ENCODE measurements around the gene TMEM86A. TPM values are rescaled to one million over a fixed set of nuclear protein-coding genes. Genes with fewer than 3 reads are reported as not detected.

The TMEM86A gene
- total RNA-seq, 2 donors from 2014 or later: 0.21 to 0.59 TPM

- Mint-ChIP-seq H3K27me3 (peaks cover 2 to 7% of the 10 kb centered on the region in 2 donors), H3K4me3 (no peak overlapping the region), H3K4me1 (ENCODE audit: low read depth in 2 of 2) (peaks cover 0 to 2% of the 10 kb centered on the region in 2 donors), H3K9me3 (no peaks in the 10 kb centered on the region), H3K27ac (no peak overlapping the region), H3K36me3 (no peaks in the 10 kb centered on the region)
- DNase-seq (ENCODE audit: low spot score) (no peak), ATAC-seq (no peak)
These were observed 43.2 kb downstream of the TMEM86A start for GRCh38 chr11:18741783-18742182.

- no peak overlapping the region for H3K27ac Mint-ChIP-seq
- no peaks in the 10 kb centered on the region for H3K36me3 Mint-ChIP-seq
- peaks cover 0 to 2% of the 10 kb centered on the region in 2 donors for H3K4me1 Mint-ChIP-seq (ENCODE audit: low read depth in 2 of 2)
- ATAC-seq: no peak
- no peaks in the 10 kb centered on the region for H3K9me3 Mint-ChIP-seq
- no peak for DNase-seq (ENCODE audit: low spot score)
- H3K4me3 Mint-ChIP-seq: no peak overlapping the region
- H3K27me3 Mint-ChIP-seq: peaks cover 2 to 7% of the 10 kb centered on the region in 2 donors
These were observed 44.8 kb downstream of the TMEM86A start for GRCh38 chr11:18743365-18743764.

GRCh38 chr11:18743900-18744514, 45.4 kb downstream of the TMEM86A start:
- DNase-seq (ENCODE audit: low spot score) (no peak), ATAC-seq (no peak)
- no peak overlapping the region for H3K4me3 Mint-ChIP-seq
- H3K4me1 Mint-ChIP-seq (ENCODE audit: low read depth in 2 of 2): peaks cover 0 to under 1% of the 10 kb centered on the region in 2 donors
- H3K27ac Mint-ChIP-seq: no peak overlapping the region
- H3K36me3 Mint-ChIP-seq: no peaks in the 10 kb centered on the region
- no peaks in the 10 kb centered on the region for H3K9me3 Mint-ChIP-seq
- H3K27me3 Mint-ChIP-seq: peaks cover 2 to 3% of the 10 kb centered on the region in 2 donors

- DNase-seq (ENCODE audit: low spot score): no peak
- H3K27me3 Mint-ChIP-seq: peaks cover 0 to 2% of the 10 kb centered on the region in 2 donors
- H3K4me3 Mint-ChIP-seq: no peak overlapping the region
- no peaks in the 10 kb centered on the region for H3K4me1 Mint-ChIP-seq (ENCODE audit: low read depth in 2 of 2)
- no peaks in the 10 kb centered on the region for H3K36me3 Mint-ChIP-seq
- no peak for ATAC-seq
- H3K9me3 Mint-ChIP-seq: no peaks in the 10 kb centered on the region
- H3K27ac Mint-ChIP-seq: no peak overlapping the region
These were observed 46.7 kb downstream of the TMEM86A start for GRCh38 chr11:18745251-18745650.

GRCh38 chr11:18748766-18749365, 50.3 kb downstream of the TMEM86A start:
- no peak for DNase-seq (ENCODE audit: low spot score)
- H3K4me1 Mint-ChIP-seq (ENCODE audit: low read depth in 2 of 2): no peaks in the 10 kb centered on the region
- H3K27me3 Mint-ChIP-seq: peaks cover 5 to 7% of the 10 kb centered on the region in 2 donors
- no peak overlapping the region for H3K4me3 Mint-ChIP-seq
- H3K27ac Mint-ChIP-seq: no peak overlapping the region
- no peaks in the 10 kb centered on the region for H3K9me3 Mint-ChIP-seq
- ATAC-seq: no peak
- H3K36me3 Mint-ChIP-seq: no peaks in the 10 kb centered on the region

- Mint-ChIP-seq H3K27ac (no peak overlapping the region), H3K4me1 (ENCODE audit: low read depth in 2 of 2) (no peaks in the 10 kb centered on the region), H3K4me3 (no peak overlapping the region), H3K36me3 (no peaks in the 10 kb centered on the region), H3K9me3 (no peaks in the 10 kb centered on the region), H3K27me3 (peaks cover 7 to 8% of the 10 kb centered on the region in 2 donors)
- DNase-seq (ENCODE audit: low spot score) (no peak), ATAC-seq (no peak)
These were observed 51.2 kb downstream of the TMEM86A start for GRCh38 chr11:18749681-18750319.

- ATAC-seq (no peak), DNase-seq (ENCODE audit: low spot score) (no peak)
- Mint-ChIP-seq H3K36me3 (no peaks in the 10 kb centered on the region), H3K4me3 (no peak overlapping the region), H3K27me3 (peaks cover 7 to 8% of the 10 kb centered on the region in 2 donors), H3K4me1 (ENCODE audit: low read depth in 2 of 2) (no peaks in the 10 kb centered on the region), H3K27ac (no peak overlapping the region), H3K9me3 (no peaks in the 10 kb centered on the region)
These were observed 52.4 kb downstream of the TMEM86A start for GRCh38 chr11:18750944-18751343.

- no peak for ATAC-seq
- Mint-ChIP-seq H3K36me3 (no peaks in the 10 kb centered on the region), H3K4me1 (ENCODE audit: low read depth in 2 of 2) (no peaks in the 10 kb centered on the region), H3K4me3 (no peak overlapping the region), H3K27me3 (peaks cover 5 to 8% of the 10 kb centered on the region in 2 donors), H3K27ac (no peak overlapping the region), H3K9me3 (no peaks in the 10 kb centered on the region)
- DNase-seq (ENCODE audit: low spot score): no peak
These were observed 53.9 kb downstream of the TMEM86A start for GRCh38 chr11:18752502-18752901.

- ATAC-seq (no peak), DNase-seq (ENCODE audit: low spot score) (no peak)
- Mint-ChIP-seq H3K27me3 (peaks cover 9 to 18% of the 10 kb centered on the region in 2 donors), H3K4me1 (ENCODE audit: low read depth in 2 of 2) (no peaks in the 10 kb centered on the region), H3K36me3 (no peaks in the 10 kb centered on the region), H3K27ac (no peak overlapping the region), H3K9me3 (no peaks in the 10 kb centered on the region), H3K4me3 (no peak overlapping the region)
These were observed 55.7 kb downstream of the TMEM86A start for GRCh38 chr11:18754308-18754707.

Other genes starting within 250 kb of the TMEM86A start
- gene LDHAL6A, start 242.9 kb upstream of the TMEM86A start, total RNA-seq: not detected
- 10 to 100 TPM; 25.3 to 38.7 TPM for gene TSG101, start 171.8 kb upstream of the TMEM86A start, total RNA-seq
- 10 to 100 TPM; 18.8 to 38.8 TPM for gene UEVLD, start 110.0 kb upstream of the TMEM86A start, total RNA-seq
- gene MISFA, start 99.0 kb upstream of the TMEM86A start, total RNA-seq: 1 to 10 TPM; 3.2 to 3.3 TPM
- 10 to 100 TPM; 28.8 to 33.4 TPM for gene SPTY2D1, start 64.4 kb upstream of the TMEM86A start, total RNA-seq
- gene IGSF22, start 27.4 kb downstream of the TMEM86A start, total RNA-seq: not detected
- not detected for gene PTPN5, start 93.0 kb downstream of the TMEM86A start, total RNA-seq
- not detected for gene MRGPRX1, start 240.6 kb downstream of the TMEM86A start, total RNA-seq

Data from natural killer cell treated with Interleukin-12 subunit alpha and Interleukin-12 subunit beta and Interleukin-15 and Interleukin-18, amount 100 ng/mL, for 72 hours (primary cell).